DOHH2 (cell line): Measurements from ENCODE around the gene SAG.
A peak's percentile ranks its signal among the peaks of the same experiment; 100 is the strongest.

ENCODE experiments used
- H3F3A ChIP-seq: fragments of 200-600 bp; sonication (generic), shearing (Covaris generic); 2 replicates; pipeline ENCODE4 v1.6.0; 2016; ENCODE audit warnings: antibody characterized with exemption, mild to moderate bottlenecking; ENCODE audit not compliant: control insufficient read depth, insufficient read depth
- H3K27ac ChIP-seq: fragments of 200-600 bp; sonication (generic); 2 replicates; pipeline ENCODE4 v1.5.1; 2014; ENCODE audit warnings: low read depth, mild to moderate bottlenecking, low read length, moderate library complexity
- H3K27me3 ChIP-seq: fragments of 200-600 bp; sonication (generic); 2 replicates; pipeline ENCODE4 v1.6.1; 2014; ENCODE audit warnings: mild to moderate bottlenecking, low read length, mixed read lengths; ENCODE audit not compliant: control insufficient read depth
- H3K36me3 ChIP-seq: fragments of 200-600 bp; sonication (generic); 2 replicates; pipeline ENCODE4 v1.6.1; 2014; ENCODE audit warnings: mild to moderate bottlenecking, low read length, moderate library complexity, mixed read lengths; ENCODE audit not compliant: control insufficient read depth
- H3K4me1 ChIP-seq: fragments of 200-600 bp; sonication (generic); 2 replicates; pipeline ENCODE4 v1.6.1; 2014; ENCODE audit warnings: mild to moderate bottlenecking, low read length, mixed read lengths; ENCODE audit not compliant: control insufficient read depth
- H3K4me2 ChIP-seq: fragments of 200-600 bp; sonication (generic); 2 replicates; pipeline ENCODE4 v1.6.0; 2014; ENCODE audit warnings: mild to moderate bottlenecking, low read length, moderate library complexity
- H3K4me3 ChIP-seq: fragments of 200-600 bp; sonication (generic); 2 replicates; pipeline ENCODE4 v1.5.1; 2014; ENCODE audit warnings: mild to moderate bottlenecking, low read length, mixed read lengths
- H3K79me2 ChIP-seq: fragments of 200-600 bp; sonication (generic); 2 replicates; pipeline ENCODE4 v1.6.1; 2014; ENCODE audit warnings: mild to moderate bottlenecking, low read length, mixed read lengths; ENCODE audit not compliant: control insufficient read depth
- H3K9me2 ChIP-seq: fragments of 200-600 bp; sonication (generic); replicated peaks from 2 replicates; pipeline ENCODE4 v1.6.1; 2014; ENCODE audit warnings: mild to moderate bottlenecking, low read length, mixed read lengths; ENCODE audit not compliant: control insufficient read depth
- H3K9me3 ChIP-seq: fragments of 200-600 bp; sonication (generic); 2 replicates; pipeline ENCODE4 v1.6.1; 2014; ENCODE audit warnings: antibody characterized with exemption, low read length, mixed read lengths; ENCODE audit not compliant: control insufficient read depth, insufficient read depth
- H4K20me1 ChIP-seq: fragments of 200-600 bp; sonication (generic); 2 replicates; pipeline ENCODE4 v1.6.0; 2014; ENCODE audit warnings: low read depth, mild to moderate bottlenecking, antibody characterized with exemption, low read length, moderate library complexity; ENCODE audit not compliant: control insufficient read depth, insufficient read depth
- CTCF ChIP-seq: fragments of 200-600 bp; sonication (generic); IDR thresholded peaks from one replicate; pipeline ENCODE4 v1.5.1; 2014; ENCODE audit warnings: antibody characterized with exemption, mild to moderate bottlenecking, low read depth, low read length; ENCODE audit not compliant: poor library complexity, severe bottlenecking
- EZH2phosphoT487 ChIP-seq: fragments of 200-600 bp; sonication (generic); IDR thresholded peaks from 2 replicates; pipeline ENCODE4 v1.6.1; 2017; ENCODE audit warnings: borderline replicate concordance, mild to moderate bottlenecking, antibody characterized with exemption, low read length, moderate library complexity, mixed read lengths

SAG gene

GRCh38 chr2:233270951-233271350 is 36.7 kb upstream of the SAG start:
- H3K4me1 ChIP-seq, result peaks cover 48% of the 10 kb centered on the region
- no peaks in the 10 kb centered on the region for H3K27me3 ChIP-seq
- H3K36me3 ChIP-seq, result peaks cover 98% of the 10 kb centered on the region

GRCh38 chr2:233271693-233272092 is 35.9 kb upstream of the SAG start:
- Histone ChIP-seq H3K4me1 (peaks cover 41% of the 10 kb centered on the region), H3K36me3 (peaks cover 98% of the 10 kb centered on the region), H3K79me2 (peaks cover 14% of the 10 kb centered on the region), H3K4me3 (no peak overlapping the region), H3K9me3 (no peaks in the 10 kb centered on the region), H3F3A (peaks cover 4% of the 10 kb centered on the region; the same call in 1 of the 2 replicates), H3K9me2 (no peaks in the 10 kb centered on the region), H3K27ac (no peak overlapping the region), H3K27me3 (no peaks in the 10 kb centered on the region), H3K4me2 (no peak overlapping the region), H4K20me1 (no peaks in the 10 kb centered on the region)
- no peak for TF ChIP-seq EZH2phosphoT487
- TF ChIP-seq CTCF, result no peak

More at GRCh38 chr2:233270951-233271350, 36.7 kb upstream of the SAG start:
- TF ChIP-seq EZH2phosphoT487 (no peak), CTCF (no peak)
- Histone ChIP-seq H3F3A (peaks cover 9% of the 10 kb centered on the region; the same call in 1 of the 2 replicates), H4K20me1 (no peaks in the 10 kb centered on the region), H3K79me2 (peaks cover 14% of the 10 kb centered on the region), H3K9me2 (no peaks in the 10 kb centered on the region), H3K4me2 (no peak overlapping the region), H3K4me3 (no peak overlapping the region), H3K9me3 (no peaks in the 10 kb centered on the region), H3K27ac (peak overlapping the region; percentile 7)

GRCh38 chr2:233273120-233273519 is 34.5 kb upstream of the SAG start:
- Histone ChIP-seq H3K27me3 (no peaks in the 10 kb centered on the region), H3K4me3 (no peak overlapping the region), H3K4me1 (peaks cover 28% of the 10 kb centered on the region), H3K36me3 (peaks cover 96% of the 10 kb centered on the region), H3K9me2 (no peaks in the 10 kb centered on the region), H3K27ac (no peak overlapping the region), H4K20me1 (0 out of 2 replicates have a peak, but pooled peaks cover 3% of the 10 kb centered on the region), H3F3A (no peaks in the 10 kb centered on the region), H3K9me3 (no peaks in the 10 kb centered on the region), H3K79me2 (peaks cover 7% of the 10 kb centered on the region), H3K4me2 (no peak overlapping the region)
- TF ChIP-seq EZH2phosphoT487 (no peak), CTCF (no peak)
